Fibroblast of lung (primary cell): ENCODE results near the gene NEK4. TPM values are rescaled to one million over a fixed set of nuclear protein-coding genes. Genes with fewer than 3 reads are reported as not detected.
A peak's percentile ranks its signal among the peaks of the same experiment; 100 is the strongest.

Experiments used
- DNase-seq, 2 donors: peaks; one replicate each; pipeline versions ENCODE4 v3.0.0 to v3.0.0-alpha.2; 2010; ENCODE audit warnings: low read depth in 2 of 2
- H2AFZ ChIP-seq: 2 replicates; pipeline ENCODE4 v1.5.1; 2012; ENCODE audit warnings: low read length, control low read depth, inconsistent platforms
- H3K27ac ChIP-seq: 2 replicates; pipeline ENCODE4 v1.5.1; 2011; ENCODE audit warnings: low read length, control low read depth; ENCODE audit not compliant: insufficient read depth
- H3K27me3 ChIP-seq: 2 replicates; pipeline ENCODE4 v1.5.1; 2011; ENCODE audit warnings: mild to moderate bottlenecking, low read length; ENCODE audit not compliant: control insufficient read depth, insufficient read depth
- H3K36me3 ChIP-seq: 2 replicates; pipeline ENCODE4 v1.5.1; 2011; ENCODE audit warnings: low read length; ENCODE audit not compliant: control insufficient read depth, insufficient read depth
- H3K4me1 ChIP-seq: 2 replicates; pipeline ENCODE4 v1.5.1; 2011; ENCODE audit warnings: low read length; ENCODE audit not compliant: control insufficient read depth, insufficient read depth; ENCODE audit errors: extremely low read depth
- H3K4me2 ChIP-seq: 2 replicates; pipeline ENCODE4 v1.5.1; 2011; ENCODE audit warnings: low read length, control low read depth; ENCODE audit not compliant: insufficient read depth; ENCODE audit errors: extremely low read depth
- H3K4me3 ChIP-seq, 4 experiments: fragments of 200-600 bp in 1 of 4; sonication (generic) in 1 of 4; replicated peaks in 1 of 4; 2 replicates each; pipeline ENCODE4 v1.5.1; 2011 to 2016; ENCODE audit warnings: low read length in 4 of 4, low read depth in 3 of 4, mild to moderate bottlenecking in 3 of 4, control low read depth in 2 of 4, inconsistent platforms in 1 of 4, mixed read lengths in 1 of 4; ENCODE audit not compliant: insufficient read depth in 1 of 4; ENCODE audit errors: control extremely low read depth in 1 of 4
- H3K79me2 ChIP-seq: 2 replicates; pipeline ENCODE4 v1.5.1; 2012; ENCODE audit warnings: mild to moderate bottlenecking, low read length, inconsistent platforms; ENCODE audit not compliant: control insufficient read depth, insufficient read depth
- H3K9ac ChIP-seq: 2 replicates; pipeline ENCODE4 v1.5.1; 2011; ENCODE audit warnings: mild to moderate bottlenecking, low read length, control low read depth; ENCODE audit not compliant: insufficient read depth
- H3K9me3 ChIP-seq: 2 replicates; pipeline ENCODE4 v1.5.1; 2012; ENCODE audit warnings: low read depth, low read length; ENCODE audit not compliant: control insufficient read depth, insufficient read depth
- H4K20me1 ChIP-seq: 2 replicates; pipeline ENCODE4 v1.5.1; 2011; ENCODE audit warnings: low read length; ENCODE audit not compliant: control insufficient read depth, insufficient read depth; ENCODE audit errors: extremely low read depth
- CTCF ChIP-seq, 2 donors: IDR thresholded peaks in 1 of 2; conservative IDR thresholded peaks in 1 of 2; 1 replicate in 1 of 2; 2 replicates in 1 of 2; pipeline ENCODE4 v1.5.1; 2011 to 2012; ENCODE audit warnings: low read length in 2 of 2, control low read depth in 1 of 2, inconsistent platforms in 1 of 2, low read depth in 1 of 2, mild to moderate bottlenecking in 1 of 2
- EZH2 ChIP-seq: IDR thresholded peaks from 2 replicates; pipeline ENCODE4 v1.5.1; 2012; ENCODE audit warnings: low read length, control low read depth, mild to moderate bottlenecking; ENCODE audit errors: missing control alignments
- polyA plus RNA-seq, 2 donors: library from polyadenylated mRNA; depleted of rRNA in 1 of 2; stranded (reverse) in 1 of 2; unstranded in 1 of 2; fragments of >200 nt; gene quantifications; 2 replicates each; pipeline ENCODE4 v1.2.1, GENCODE V29; 2011 to 2012; ENCODE audit warnings: missing spikeins in 1 of 2
- total RNA-seq: library from RNA; depleted of rRNA; stranded (reverse); fragments of >200 nt; gene quantifications from 2 replicates; pipeline ENCODE4 v1.2.1, GENCODE V29; 2014

NEK4 gene
- total and polyA plus RNA-seq, 2 donors (not counting 1 experiment from before 2014, with no cell fraction given) = 16.0 to 24.9 TPM

GRCh38 chr3:52794612-52795099 lies 23.9 kb upstream of the NEK4 start, which contains the start of gene ITIH3:
Gene ITIH3 (plus strand): TSS chr3:52794796. CDS start chr3:52794804, 8 bp downstream.
- Histone ChIP-seq H2AFZ (no peak within 1 kb of the TSS), H4K20me1 (no peaks in the 10 kb centered on the region), H3K9ac (no peak within 1 kb of the TSS), H3K27ac (no peak within 1 kb of the TSS), H3K27me3 (peaks cover 5% of the 10 kb centered on the region), H3K4me3 (no peak within 1 kb of the TSS), H3K4me2 (no peak within 1 kb of the TSS), H3K36me3 (no peaks in the 10 kb centered on the region), H3K4me1 (no peaks in the 10 kb centered on the region), H3K79me2 (no peaks in the 10 kb centered on the region), H3K9me3 (no peaks in the 10 kb centered on the region)
- DNase-seq = no peak
- TF ChIP-seq EZH2 (no peak), CTCF (conservative IDR thresholded peaks at IDR 0.05 in 1 of 2, IDR thresholded peaks at IDR 0.05 in 1 of 2; ENCODE audit: low read depth in 1 of 2, low read length in 2 of 2) (no peak)

DNA sequence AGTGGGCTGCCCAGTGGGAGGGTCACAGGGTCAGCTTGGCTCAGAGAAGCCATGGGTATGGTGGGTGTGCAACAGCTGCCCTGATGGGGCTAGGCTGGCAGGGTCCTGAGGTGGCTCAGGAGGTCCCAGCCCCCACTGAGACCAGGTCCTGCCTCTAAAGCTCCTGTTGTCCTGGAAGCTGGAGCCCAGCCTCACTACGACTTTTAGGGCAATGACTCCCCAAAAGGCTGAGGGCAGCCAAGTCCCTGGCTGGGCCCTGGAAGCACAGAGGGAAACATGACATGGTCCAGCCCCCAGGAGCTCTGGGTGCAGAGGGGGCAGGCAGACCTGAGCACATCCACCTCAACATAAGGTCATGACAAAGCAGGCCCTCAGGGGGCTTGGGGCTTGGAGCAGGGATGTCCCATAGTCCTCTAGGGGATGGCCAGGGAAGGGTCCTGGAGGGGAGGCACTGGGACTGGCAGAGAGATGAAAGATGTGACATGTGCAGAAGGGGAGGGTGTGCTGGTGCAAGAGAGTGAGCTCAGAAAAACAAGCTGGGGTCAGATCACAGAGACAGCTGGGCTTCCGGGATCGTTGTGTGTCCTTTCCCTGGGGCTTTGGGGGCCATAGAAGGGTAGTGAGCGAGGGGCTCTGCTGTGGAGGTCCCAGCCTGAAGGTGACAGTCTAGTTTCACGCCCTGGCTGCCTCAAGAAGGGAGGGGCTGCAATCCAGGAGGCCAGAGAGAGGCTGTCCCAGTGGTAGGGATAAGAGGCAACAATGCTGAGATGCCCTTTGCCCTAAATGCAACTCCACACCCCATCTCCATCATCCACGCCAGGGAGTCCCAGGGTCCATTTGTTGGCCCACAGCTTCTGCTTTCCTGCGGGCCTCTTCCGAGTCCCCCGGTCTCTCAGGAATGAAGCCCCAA lies 23.2 kb upstream of the NEK4 start:
- H3K9ac ChIP-seq = no peak overlapping the region
- H3K36me3 ChIP-seq = no peaks in the 10 kb centered on the region
- no peak overlapping the region for H3K4me2 ChIP-seq
- H3K27me3 ChIP-seq = peaks cover 8% of the 10 kb centered on the region
- no peak overlapping the region for H3K4me3 ChIP-seq
- no peaks in the 10 kb centered on the region for H4K20me1 ChIP-seq
- H3K79me2 ChIP-seq = no peaks in the 10 kb centered on the region
- H3K27ac ChIP-seq = no peak overlapping the region
- no peak for TF ChIP-seq CTCF (conservative IDR thresholded peaks at IDR 0.05 in 1 of 2, IDR thresholded peaks at IDR 0.05 in 1 of 2; ENCODE audit: low read depth in 1 of 2, low read length in 2 of 2)
- no peak for TF ChIP-seq EZH2
- no peak overlapping the region for H2AFZ ChIP-seq
- H3K9me3 ChIP-seq = no peaks in the 10 kb centered on the region
- no peak for DNase-seq
- H3K4me1 ChIP-seq = no peaks in the 10 kb centered on the region

DNA sequence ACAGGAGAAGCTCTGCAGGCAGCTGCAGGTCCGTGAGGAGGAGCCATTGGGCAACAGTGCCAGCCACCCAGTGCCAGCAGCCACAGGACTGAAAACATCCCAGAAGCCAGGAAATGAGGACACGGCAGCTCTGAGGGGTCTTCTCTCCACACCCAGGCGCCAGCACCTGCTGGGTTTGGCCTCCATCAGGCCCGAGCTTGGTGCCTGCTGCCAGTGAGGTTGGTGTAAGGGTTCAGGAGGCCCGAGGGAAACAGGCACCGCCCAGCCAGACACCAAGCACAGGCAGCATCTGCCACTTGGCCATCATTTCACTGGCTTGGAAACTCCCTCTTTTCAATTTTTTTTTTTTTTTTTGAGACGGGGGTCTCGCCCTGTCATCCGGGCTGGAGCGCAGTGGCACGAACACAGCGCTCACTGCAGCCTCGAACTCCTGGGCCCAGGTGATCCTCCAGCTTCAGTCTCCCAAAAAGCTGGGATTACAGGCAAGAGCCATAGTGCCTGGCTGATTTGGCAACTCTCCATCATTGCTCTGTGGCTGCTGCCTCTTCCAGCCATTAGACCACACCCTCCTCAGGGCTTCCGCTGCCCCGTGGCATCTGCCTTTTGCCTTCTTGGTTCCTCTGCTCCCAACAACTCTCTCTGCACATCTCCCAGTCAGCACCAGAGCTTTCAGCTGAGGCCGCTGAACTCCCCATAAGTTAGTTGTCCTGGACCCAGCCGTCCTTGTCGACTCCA lies 22.4 kb upstream of the NEK4 start:
- no peaks in the 10 kb centered on the region for H3K36me3 ChIP-seq
- no peak overlapping the region for H2AFZ ChIP-seq
- no peak overlapping the region for H3K27ac ChIP-seq
- no peaks in the 10 kb centered on the region for H3K9me3 ChIP-seq
- H3K4me2 ChIP-seq = no peak overlapping the region
- H3K79me2 ChIP-seq = no peaks in the 10 kb centered on the region
- peaks cover 8% of the 10 kb centered on the region for H3K27me3 ChIP-seq
- H4K20me1 ChIP-seq = no peaks in the 10 kb centered on the region
- peak; percentile 7 to 11 for DNase-seq
- no peak overlapping the region for H3K4me3 ChIP-seq
- no peak overlapping the region for H3K9ac ChIP-seq
- H3K4me1 ChIP-seq = no peaks in the 10 kb centered on the region
- TF ChIP-seq EZH2 (no peak), CTCF (conservative IDR thresholded peaks at IDR 0.05 in 1 of 2, IDR thresholded peaks at IDR 0.05 in 1 of 2; ENCODE audit: low read depth in 1 of 2, low read length in 2 of 2) (no peak)
